VCaP (cell line): Measurements from ENCODE around the gene TNFAIP2.

Experiments
- H3K27ac ChIP-seq: fragments of 450-650 bp; 2 replicates; pipeline ENCODE4 v1.5.1; 2017
- TF ChIP-seq, protein P1 (sequence below): fragments of 450-650 bp; conservative IDR thresholded peaks from 2 replicates; pipeline ENCODE4 v1.5.1; 2017; ENCODE audit warnings: mild to moderate bottlenecking, moderate library complexity

TNFAIP2 gene

DNA sequence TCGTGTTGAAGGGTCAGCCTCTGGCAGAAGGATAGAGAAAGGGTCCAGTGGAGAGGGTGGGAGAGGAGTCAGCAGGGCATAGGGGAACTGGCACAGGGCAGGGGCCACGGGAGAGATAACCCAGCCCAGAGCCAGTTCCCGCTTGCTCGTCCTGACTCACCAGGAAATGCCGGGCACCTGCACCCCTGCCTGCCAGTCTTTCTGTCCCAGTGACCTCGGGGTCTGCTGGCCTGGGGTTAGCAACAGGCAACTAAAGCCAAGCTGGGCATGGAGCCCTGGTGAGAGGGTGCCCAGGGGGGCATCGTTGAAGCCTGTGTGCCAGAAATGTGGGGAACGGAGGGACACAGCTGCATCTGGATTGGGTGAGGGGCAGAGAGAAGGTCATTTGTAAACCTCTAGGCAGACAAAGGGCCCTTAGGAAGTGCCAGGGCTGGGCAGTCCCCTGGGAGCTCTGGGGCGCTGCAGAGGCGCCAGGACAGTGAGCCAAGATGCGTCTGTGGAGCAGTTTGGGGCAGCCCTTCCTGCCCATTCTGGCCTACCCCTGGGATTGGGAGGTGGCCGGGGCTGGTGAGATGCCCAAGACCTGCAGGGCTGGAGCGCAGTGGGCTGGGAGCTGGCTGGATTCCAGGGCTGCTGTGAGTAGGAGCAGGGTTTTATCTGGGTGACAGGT lies 5.5 kb downstream of the TNFAIP2 start:
- H3K27ac ChIP-seq, result peak overlapping the region; percentile 82
- TF ChIP-seq, protein P1, sequence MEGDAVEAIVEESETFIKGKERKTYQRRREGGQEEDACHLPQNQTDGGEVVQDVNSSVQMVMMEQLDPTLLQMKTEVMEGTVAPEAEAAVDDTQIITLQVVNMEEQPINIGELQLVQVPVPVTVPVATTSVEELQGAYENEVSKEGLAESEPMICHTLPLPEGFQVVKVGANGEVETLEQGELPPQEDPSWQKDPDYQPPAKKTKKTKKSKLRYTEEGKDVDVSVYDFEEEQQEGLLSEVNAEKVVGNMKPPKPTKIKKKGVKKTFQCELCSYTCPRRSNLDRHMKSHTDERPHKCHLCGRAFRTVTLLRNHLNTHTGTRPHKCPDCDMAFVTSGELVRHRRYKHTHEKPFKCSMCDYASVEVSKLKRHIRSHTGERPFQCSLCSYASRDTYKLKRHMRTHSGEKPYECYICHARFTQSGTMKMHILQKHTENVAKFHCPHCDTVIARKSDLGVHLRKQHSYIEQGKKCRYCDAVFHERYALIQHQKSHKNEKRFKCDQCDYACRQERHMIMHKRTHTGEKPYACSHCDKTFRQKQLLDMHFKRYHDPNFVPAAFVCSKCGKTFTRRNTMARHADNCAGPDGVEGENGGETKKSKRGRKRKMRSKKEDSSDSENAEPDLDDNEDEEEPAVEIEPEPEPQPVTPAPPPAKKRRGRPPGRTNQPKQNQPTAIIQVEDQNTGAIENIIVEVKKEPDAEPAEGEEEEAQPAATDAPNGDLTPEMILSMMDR, result no peak

DNA sequence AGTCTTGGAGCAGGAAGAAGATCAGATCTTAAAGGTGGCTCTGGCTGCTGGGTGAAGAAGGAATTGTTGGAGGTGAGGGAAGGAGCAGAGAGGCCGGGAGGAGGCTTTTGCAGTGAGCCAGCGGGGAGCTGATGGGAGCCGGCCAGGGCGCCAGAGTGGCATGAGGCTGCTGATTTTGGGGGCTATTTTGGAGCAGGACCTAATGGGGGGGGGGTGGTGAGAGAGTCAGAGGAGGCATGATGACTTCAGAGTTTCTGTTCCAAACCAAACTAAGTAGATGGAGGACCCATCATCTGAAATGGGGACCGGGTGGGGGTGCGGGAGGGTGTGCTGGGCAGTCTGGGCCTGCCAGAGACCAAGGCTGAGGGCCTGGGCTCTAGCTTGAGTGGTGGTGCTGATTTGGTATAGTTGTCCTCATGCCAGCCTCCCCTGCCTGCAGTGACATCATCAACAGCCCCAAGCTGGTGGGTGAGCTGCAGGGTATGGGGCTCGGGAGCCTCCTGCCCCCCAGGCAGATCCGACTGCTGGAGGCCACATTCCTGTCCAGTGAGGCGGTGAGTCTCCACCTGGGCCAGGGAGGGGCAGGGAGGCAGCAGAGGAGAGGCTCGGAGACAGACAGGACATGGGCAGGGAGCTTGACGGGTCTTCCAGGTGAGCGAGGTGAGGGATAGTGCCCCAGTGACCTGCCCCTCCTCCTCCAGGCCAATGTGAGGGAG lies 6.2 kb downstream of the TNFAIP2 start:
- TF ChIP-seq, protein P1, result no peak
- peak overlapping the region; percentile 82 for H3K27ac ChIP-seq

DNA sequence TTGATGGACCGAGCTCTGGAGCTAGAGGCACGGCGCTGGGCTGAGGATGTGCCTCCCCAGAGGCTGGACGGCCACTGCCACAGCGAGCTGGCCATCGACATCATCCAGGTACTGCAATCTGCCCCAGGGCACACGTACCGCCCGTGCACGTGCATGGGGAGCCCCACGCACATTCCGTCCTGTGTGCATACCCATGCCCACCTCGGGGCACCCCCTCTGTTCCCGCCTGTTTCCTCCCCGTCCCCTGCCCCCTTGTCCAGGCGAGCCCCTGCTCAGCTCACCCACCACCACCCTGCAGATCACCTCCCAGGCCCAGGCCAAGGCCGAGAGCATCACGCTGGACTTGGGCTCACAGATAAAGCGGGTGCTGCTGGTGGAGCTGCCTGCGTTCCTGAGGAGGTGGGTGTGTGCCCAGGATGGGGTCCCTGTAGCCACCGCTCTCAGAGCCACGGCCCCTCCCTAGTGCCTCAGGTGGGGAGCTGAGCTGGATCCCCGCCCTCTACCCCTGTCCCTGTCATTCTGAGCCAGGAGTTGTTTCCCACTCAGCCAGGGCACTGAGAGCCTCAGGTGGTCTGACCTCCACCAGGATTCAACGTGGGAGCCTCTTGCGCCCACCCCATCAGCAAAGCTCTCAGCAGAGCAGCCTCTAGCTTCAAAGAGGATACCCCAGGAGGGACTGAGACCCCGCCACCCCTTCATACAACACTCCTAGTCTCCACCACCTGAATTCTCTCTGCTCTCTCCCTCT lies 6.9 kb downstream of the TNFAIP2 start:
- TF ChIP-seq, protein P1, result no peak
- peak overlapping the region; percentile 82 for H3K27ac ChIP-seq

DNA sequence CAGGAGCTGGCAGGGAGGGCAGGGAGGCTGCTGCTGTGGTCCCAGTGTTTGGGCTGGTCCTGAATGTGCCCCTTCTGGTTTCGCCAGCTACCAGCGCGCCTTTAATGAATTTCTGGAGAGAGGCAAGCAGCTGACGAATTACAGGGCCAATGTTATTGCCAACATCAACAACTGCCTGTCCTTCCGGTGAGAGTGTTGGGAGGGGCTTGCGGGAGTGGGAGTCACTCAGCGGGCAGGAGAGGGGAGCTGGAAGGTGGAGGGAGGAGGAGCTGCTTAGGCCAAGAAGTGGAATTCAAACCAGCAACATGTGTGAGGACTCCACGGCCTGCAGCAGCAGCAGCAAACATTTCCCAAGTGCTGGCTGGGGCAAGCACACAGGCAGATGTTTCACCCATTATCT lies 7.7 kb downstream of the TNFAIP2 start:
- TF ChIP-seq, protein P1, result no peak
- peak overlapping the region; percentile 82 for H3K27ac ChIP-seq

DNA sequence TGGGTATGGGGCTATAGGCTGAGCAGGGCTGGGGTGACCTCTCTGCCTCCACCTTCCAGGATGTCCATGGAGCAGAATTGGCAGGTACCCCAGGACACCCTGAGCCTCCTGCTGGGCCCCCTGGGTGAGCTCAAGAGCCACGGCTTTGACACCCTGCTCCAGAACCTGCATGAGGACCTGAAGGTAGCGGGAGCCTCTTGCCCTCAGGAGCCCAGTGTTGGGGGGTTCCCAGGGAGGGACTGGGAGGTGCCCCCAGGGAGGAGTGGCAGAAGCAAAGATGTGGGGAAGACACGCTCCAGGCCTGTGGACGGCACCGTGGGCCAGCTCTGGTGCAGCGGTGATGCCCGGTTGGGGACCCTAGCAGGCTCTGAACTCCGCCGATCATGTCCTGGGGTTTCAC lies 8.3 kb downstream of the TNFAIP2 start:
- TF ChIP-seq, protein P1, result no peak
- H3K27ac ChIP-seq, result peak overlapping the region; percentile 82

DNA sequence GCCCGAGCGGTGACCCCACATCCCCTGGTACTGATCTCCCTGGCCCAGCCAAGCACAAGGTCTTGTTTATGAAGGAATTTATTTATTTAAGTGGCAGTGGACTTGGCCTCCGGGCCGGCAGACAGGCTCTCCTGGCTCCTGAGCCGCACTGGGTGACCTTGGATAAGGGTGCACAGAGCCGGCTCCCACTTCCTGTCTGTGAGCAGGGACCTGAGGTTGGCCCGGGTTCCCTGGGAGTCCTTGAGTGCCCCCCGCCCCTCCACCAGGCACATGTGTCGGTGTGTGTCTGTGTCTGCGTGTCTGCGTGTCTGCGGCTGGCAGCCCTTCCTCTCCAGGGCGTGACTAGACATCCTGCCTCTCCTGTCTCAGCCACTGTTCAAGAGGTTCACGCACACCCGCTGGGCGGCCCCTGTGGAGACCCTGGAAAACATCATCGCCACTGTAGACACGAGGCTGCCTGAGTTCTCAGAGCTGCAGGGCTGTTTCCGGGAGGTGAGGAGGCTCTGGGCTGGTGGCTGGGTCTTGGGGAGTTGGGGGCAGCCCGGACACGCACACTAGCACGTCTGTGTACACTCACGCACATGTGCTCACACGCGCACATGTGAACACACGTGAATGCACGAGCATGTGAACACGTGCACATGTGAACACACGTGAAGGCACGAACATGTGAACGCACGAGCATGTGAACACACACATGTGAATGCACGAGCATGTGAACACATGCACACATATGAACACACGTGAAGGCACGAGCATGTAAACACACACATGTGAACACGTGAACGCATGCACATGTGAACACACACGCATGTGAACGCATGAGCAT lies 9.3 kb downstream of the TNFAIP2 start:
- H3K27ac ChIP-seq, result peak overlapping the region; percentile 82

More for the DNA sequence above, 9.3 kb downstream of the TNFAIP2 start:
- TF ChIP-seq, protein P1, result no peak
